C4-2B (cell line): ENCODE results near the gene REG3G.

Experiments
- CTCF ChIP-seq: fragments of 450-650 bp; conservative IDR thresholded peaks from 2 replicates; pipeline ENCODE4 v1.5.1; 2017; ENCODE audit warnings: mild to moderate bottlenecking
- ZFX ChIP-seq: fragments of 450-650 bp; IDR thresholded peaks from 2 replicates; pipeline ENCODE4 v1.6.1; 2017

DNA sequence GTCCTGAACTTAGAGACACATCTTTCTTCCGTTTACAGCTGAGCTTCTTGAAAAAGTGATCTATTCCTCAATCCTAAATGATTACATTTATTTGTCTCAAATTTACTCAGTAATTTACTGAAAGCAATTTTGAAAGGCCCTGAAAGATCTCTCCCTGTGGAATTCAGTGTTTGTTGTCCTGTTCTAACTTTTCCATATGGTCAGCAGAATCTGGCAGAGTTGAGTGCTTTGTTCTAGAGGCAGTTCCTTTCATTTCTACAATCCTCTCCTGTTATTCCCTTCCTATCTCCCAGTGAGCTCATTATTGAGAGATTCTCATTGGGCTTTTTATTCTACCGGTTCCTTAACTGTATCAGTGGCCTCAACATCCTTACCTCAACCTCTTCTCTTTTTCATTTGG is 36.5 kb upstream of the REG3G start:
- TF ChIP-seq CTCF (no peak), ZFX (no peak)
